GM21717 (cell line): Measurements from ENCODE around the gene NDUFS6.
"Not testable (repeated sequence)": the region's sequence is repeated elsewhere in the genome, so short reads cannot be mapped to it uniquely, and the experiment has no call there.

Experiments used
- ATAC-seq: cut with Tn5 transposase; IDR thresholded peaks from one replicate; pipeline ENCODE4 v1.9.1; 2021; ENCODE audit warnings: mild to moderate bottlenecking, moderate library complexity; ENCODE audit not compliant: unreplicated experiment

NDUFS6 gene

DNA sequence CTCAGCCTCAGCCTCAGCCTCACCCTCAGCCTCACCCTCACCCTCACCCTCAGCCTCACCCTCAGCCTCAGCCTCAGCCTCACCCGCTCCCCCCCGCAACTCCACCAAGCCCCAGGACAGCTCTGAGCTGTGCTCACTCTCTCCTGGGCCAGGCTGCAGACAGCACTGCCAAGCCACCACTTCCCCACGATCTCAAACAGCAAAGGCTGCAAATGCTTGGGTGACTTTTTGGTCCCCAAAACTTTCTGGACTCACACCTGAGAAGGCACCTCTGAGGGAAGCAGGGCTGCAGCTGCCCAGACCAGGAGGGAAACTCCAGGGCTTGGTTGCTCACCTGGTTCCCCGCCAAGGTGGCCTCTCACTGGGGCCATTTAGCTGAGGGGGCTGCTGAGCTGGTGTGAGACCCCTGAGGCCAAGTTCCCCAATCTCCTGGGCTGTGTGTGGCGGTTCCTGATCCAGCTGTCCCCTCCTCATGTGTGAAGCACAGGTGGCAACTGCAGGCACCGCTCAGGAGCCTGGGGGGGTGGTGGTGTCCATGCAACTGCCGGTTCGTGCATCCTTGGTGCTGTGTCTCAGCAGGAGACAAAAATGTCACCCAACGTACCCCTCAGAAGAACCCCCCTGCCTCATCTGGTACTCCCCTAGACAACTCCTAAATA is 19.4 kb upstream of the NDUFS6 start:
- ATAC-seq = no peak

DNA sequence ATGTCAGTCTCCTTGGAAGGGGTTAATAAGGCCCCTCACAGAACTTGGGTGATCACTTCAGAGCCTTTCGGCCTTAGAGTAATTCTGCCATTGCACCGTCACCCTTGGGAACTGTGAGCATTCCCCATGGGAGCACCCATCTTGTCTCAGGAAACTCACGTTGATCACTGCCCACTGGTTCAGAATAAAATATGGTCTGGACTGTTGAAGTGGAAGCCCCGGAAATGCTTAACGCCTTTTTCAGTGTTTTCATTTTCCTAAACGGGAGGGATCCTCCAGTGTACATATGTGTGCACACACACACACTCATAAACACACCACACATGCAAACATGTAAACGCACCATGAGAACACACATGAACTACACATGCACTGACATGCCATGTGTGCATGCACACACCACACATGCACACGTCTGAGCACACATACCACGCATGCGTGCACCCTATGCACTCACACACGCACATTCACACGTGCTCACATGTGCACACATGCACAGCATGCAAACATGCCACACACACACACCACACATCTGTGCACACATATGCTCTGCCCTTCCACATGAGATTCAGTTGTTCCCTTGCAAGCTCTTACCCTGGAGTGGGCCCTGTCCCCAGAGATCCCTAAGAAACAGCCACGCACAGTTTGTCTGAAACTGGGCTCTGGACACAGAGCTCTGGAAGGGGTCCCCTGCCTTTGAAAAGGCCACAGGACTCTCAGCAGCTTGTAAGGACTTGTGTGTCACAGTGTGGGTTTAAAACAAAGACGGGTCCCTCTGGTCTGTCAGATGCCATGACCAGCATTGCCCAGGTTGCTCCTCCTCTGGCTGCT is 18.6 kb upstream of the NDUFS6 start:
- no peak for ATAC-seq

DNA sequence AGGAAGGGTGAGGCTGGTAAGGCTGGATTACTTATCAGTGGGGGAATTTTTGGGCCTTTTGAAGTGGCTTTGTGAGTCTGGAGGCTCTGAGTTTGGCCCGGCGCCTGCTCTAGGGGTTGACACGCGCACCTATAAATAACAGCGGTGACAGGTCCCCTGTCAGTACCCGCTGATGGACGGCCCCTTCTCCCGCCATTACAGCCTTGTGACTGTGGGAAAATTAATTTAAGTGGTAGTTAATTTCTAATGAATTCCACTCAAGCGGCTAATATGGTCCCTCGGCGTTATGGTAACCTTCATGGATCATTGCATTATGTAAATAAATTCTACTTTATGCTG is 18.0 kb upstream of the NDUFS6 start:
- ATAC-seq = peak; percentile 81

DNA sequence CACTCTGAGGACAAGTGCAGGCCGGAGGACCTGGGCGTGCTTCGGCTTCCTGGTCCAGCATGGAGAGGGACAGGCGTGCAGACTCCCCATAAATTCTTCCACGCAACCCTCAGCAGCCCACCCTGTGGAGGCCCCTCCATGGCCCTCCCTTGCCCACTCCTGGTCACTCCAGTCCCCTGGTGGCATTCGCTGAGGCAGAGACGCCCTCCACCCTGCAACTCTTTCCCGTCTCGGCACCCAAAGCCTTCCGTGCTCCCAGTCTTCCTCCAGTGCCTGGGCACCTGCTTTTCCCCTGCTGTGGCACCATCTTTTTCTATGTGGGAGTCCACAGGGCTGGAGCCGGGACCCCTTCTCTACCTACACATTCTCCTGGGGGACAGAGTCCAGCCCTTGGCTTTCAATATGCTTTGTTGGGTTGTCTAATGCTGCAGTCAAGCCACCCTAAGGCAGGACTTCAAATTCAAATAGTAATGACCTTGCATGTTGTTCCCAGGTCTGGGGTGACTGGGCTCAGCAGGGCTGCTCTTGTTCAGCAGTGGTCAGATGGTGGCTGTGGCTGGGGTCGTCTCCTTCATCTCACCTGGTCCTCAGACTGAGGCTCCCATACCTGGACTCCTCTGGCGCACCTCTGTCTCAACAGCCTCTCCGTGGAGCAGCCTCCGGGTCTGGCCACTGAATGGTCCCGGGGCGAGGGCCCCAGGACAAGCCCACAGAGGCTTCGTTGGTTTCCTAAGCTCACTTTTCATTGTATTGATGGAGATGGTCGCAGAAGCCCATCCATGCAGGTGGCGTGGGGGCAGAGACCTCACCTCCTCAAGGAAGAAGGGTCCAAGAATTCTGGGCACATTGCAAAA is 16.8 kb upstream of the NDUFS6 start:
- no peak for ATAC-seq

DNA sequence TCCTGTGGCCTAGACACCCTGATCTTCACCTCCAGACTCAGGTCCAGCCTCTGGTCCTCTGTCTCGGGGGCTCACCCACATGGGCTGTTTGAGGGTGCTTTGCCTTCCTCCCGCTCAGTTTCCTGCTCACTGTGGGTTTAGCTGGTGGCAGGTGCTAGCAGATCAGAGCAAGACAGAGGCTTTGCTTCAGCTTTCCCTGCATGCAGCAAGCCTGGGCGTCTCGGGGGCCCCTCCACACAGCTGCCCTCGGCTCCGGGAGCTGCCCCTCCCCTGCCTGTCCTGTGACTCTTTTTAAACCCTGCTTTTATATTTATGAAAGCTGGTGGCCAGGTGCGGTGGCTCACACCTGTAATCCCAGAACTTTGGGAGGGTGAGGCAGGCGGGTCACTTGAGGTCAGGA is 16.1 kb upstream of the NDUFS6 start:
- ATAC-seq = no peak

DNA sequence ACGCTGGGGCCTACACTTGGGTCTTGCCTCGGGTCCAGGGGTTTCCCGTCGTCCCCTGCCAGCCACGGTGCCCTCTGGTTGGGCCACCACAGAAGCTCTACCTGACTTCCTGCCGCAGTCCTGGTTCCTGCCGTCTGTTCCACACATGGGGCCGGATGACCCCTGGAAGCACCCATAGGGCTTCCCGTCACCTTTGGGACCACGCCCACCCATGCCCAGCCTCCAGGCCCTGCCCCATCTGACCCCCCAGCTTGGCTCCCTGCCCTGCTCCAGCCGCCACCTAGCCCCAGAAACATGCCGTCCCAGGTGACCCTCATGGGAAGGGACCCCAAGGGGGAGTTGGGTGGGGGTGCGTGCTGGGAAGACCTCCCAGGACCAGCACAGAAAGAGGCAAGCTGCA is 15.2 kb upstream of the NDUFS6 start:
- ATAC-seq = no peak

DNA sequence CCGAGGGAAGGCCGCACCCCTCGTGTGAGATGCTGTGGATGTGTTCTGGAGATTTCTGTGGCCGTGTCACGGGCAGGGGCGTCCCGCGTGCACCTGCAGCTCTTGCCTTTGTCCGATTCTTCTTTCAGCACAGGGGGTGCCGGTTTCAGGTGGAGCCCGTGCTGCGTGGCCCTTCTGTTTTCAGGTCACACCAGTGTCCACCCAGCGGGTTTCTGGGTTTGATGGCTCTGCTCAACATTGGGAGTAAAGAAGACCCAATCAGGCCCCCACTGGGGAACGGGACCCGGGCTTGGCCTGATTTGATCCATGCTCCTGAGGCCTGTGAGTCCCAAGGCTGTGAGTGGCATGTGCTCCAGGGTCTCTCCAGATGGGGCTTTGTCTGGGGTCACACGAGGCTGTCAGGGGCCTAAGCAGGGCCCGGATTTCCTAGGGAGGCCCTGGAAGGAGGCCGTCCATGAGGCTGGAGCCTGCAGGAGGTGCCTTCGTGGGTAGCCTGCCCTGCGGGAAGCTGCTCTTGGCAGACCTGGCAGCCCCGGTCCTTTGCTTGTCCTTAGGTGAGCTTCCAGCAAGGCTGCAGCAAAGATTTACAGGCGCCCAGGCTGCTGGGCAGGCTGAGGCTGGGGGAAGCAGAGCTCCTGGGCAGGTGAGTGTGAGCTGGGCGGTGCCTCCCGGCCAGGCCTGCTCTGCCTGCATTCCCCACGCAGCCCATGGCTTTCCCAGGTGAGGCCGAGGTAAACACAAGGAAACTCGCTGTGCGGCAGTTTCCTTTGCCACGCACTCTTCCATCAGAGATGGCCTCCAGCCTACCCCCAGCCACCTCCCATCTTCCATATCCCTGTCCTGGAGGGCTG is 14.4 kb upstream of the NDUFS6 start:
- no peak for ATAC-seq

DNA sequence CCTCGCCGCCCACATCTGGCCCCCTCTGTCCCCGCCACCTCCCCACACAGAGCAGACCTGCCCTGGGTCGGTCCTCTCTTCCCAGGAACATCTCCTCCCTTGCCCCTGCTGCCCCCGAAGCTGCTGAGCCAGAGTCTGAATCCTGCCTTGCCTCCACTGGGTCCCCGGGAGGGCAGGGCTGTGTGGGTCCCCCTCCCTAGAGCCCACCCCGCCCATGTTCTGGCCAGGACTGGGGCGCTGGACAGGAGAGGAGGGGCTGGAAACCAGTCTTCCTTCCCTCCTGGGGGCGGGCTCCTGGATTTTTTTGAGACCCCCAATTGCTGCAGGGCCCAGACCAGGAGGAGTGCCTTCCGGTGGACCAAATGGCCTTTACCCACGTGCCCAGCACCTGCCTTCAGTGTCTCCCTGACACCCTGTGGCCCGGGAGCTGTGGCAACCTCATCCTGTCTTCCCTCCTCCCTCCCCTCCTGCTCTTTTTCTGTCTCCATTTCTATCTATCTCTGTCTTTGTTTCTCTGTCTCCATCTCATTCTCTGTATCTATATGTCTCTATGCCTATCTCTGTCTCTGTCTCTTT is 13.6 kb upstream of the NDUFS6 start:
- ATAC-seq = no peak

DNA sequence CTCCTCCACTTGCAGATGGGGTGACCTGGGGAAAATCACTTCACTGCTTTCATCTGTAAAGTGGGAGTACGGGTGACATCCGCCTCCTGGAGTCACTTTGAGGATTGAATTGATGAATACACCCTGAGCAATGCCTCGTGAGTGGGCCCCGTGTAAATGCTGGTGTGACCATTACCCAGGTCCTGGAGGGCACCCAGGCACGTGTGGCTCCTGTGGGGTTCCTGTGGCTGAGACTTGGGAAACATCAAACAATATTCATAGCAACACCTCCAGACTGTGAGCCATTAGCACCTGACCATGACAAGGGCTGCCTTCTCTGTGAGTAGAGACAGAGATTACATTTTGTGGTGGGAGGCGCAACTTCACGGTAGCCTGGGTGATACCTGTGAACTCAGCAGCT is 13.0 kb upstream of the NDUFS6 start:
- no peak for ATAC-seq

DNA sequence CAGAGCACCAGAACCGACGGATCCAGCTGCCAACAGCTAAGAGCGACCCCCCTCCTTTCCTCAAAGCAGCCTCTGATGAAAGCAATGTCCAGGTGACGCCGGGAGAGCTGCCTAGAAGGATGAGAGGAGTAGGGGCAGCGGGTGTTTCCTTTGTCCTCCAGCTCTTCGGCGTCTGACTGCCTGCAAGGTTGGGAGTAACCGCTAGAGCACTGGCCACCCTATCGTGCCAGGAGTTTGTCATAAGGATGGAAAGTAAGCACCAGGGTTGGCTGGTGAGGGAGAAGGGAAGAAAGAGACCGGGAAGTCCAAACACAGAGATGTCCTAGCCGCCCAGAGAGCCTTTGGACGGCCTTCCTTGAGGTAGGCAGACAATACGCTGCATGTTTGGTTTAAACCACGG is 12.4 kb upstream of the NDUFS6 start:
- ATAC-seq = no peak

DNA sequence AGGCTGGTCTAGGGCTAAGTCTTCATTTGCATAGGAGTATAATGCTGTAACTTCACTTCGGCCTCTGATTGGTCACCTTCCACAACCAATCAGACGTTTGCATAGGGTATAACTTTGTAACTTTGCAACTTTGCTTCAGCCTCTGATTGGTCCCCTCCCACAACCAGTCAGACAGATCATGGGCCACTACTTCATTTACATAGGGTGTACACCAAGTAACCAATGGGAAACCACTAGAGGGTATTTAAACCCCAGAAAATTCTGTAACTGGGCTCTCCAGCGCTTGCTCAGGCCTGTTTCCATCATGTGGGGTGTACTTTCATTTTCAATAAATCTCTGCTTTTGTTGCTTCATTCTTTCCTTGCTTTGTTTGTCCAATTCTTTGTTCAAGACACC is 11.8 kb upstream of the NDUFS6 start:
- not testable (repeated sequence) for ATAC-seq

DNA sequence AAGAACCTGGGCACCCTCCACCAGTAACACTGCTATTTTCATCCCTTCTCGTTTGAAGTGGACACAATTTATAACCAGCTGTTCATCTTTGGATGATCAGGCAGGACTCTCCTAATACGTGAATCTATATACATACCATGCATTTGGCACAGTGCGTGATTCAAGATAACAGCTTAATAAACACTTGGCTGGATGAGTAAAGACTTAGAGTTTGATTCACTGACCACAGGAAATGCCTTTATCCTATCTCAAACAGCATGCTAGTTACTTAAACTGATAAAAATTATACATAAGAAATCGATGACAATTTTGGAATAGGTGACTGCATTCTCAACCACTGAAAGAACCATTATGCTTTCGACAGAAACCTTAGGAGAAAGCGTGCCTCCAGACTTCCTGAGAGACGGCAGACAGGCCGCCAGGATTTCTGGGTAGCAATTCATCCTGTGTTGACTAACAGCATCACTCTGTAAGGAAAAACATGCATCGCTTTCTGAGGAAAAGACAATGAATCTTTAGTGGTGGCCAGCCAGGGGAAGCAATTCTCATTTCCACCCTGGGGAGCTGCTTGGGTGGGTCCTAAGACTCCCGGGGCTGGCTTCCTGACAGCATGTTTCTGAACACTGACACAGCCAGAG is 11.3 kb upstream of the NDUFS6 start:
- no peak for ATAC-seq

DNA sequence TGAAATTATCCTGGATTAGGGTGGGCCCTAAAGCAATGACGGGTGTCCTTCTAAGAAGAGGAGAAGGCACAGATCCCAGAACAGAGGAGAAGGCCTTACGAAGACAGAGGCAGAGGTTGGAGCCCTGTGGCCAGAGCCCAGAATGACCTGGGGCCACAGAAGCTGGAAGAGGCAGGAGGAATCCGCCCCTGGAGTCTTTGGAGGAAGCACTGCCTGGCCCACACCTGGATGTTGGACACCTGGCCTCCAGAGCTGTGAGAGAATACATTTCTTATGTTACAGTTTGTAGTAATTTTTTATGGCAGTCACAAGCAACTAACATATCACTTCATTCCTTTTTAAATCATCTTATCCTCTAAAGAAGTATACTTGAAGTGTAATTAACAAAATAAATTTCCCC is 10.0 kb upstream of the NDUFS6 start:
- ATAC-seq = no peak

DNA sequence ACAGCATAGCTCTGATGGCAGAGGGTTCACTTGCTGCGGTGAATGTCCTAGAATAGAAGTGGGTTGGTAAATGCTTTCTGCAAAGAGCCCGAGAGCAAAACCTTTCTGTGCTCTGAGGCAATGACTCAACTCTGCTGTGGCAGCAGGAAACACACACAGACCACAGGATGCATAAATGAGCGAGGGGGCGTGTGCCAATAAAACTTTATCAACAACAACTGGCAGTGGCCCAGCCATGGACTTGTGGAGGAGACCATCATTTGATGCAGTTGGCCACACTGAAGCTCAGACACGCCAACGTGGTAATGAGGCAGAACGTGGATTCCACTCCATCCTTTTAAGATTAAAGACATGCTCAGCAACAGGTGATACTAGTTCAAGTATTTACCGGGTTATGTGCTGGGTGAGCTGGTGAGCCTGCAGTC is 8.4 kb upstream of the NDUFS6 start:
- peak; percentile 96 for ATAC-seq

DNA sequence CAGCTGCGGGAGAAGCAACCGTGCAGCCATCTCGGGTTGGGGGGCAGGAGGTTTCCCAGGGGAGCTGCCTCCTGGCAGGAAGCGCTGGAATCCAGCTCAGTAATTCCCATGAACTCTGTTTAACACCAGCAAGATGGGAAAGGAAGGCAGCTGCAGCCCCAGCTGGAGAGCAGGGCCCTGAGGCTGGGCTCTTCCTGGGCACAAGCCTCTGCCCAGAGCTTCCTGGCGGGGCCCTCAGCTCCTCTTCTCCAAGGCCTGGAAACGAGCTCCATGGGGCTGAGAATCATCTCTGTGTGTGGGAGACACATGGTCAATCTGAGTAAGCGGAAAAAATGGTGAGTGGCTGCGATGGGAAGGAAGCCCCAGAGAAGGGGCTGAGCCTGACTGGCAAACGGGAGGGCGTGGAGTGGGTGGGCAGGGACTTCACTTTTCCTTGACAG is 7.9 kb upstream of the NDUFS6 start:
- ATAC-seq = no peak

DNA sequence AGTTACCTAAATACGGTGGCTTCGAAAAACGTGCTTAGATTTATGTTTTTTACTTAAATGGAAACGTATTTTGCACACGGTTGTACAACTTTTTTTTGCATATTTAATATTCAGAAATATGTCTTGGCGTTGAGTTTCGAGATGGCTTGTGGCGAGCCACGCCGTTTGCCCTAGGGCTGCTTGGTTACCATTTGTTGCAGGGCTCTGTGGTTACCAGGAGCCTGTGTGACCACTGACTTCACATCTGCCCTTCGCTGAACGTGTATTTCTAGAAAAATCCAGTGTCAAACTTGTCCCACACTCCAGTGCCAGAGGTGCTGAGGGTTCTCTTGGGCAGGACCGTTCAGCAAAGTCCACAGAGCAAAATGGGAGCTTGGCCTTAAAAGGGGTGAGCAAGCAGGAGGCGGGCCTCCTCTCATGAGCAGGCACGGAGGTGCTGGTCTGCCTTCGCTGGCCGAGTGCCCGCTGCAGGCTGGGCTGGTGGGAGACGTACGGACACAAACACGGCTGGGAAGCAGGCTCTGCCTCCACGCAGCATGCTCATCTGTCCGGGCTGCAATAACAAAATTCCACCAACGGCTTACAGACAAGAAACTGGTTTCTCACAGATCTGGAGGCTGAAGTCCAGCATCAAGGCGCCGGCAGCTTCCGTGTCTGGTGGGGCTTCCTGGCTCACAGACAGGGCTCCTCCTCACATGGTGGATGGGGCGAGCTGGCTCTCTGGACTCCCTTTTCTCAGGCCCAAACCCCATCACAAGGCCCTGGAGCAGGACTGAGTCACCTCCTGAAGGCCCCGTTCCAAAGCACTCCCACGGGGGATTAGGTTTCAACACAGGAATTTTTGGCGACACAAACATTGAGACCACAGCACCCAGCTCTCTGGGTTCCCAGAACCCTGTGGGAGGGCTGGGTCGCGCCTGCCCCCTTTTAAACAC is 7.0 kb upstream of the NDUFS6 start:
- ATAC-seq = no peak

DNA sequence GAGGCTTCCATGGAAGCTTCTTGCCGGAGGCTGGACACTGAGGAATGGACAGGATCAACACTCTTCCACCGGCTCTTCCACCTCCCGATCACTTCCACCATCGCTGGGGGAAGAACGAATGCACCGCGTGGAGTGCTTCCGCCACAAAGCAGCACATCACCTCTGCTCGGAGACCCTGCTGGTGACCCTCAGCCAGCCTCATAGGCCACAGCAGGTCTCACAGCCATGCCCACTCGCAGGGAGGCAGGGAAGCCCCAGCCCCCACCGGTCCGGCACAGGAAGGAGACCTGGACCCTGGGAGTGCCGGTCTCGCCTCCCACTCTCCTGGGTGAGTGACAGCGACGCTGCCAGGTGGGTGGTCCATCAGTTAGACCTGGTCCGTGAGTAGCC is 6.3 kb upstream of the NDUFS6 start:
- no peak for ATAC-seq

DNA sequence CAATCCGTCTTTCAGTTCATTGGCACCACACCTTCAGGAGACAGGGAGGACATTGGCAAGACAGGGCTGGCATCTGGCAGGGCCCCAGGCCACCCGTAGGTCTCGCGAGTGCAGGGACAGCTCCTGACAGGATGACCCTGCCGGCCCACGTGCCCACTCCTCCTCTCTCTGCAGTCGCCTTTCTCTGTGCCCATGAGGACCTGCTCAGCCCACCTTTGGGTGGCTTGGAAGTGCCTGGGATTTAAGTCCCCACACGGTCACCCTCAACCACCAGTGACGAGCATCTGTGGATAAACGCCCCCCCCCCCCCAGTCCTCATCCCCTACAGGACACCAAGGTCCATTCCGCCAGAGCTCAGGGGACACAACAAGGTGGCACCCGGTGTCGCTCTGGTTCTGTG is 5.7 kb upstream of the NDUFS6 start:
- no peak for ATAC-seq

DNA sequence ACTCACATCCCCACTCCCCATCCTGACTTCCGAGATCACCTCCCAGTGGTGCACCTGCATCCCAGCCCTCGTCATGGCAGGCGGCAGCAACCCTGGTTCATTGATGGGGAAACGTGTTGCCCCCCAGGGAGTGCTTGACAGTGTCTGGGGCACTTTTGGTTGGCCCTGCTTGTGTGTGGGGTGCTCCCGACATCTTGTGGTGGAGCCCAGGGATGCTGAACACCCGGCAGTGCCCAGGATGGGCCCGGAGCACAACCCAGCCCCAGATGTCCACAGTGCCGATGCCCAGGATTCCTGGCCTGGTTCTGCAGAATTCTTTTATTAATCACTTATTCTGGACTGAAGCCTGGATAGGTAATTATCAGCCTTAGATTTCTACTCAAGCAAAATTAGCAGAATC is 5.3 kb upstream of the NDUFS6 start:
- ATAC-seq = no peak
